CD4-positive, alpha-beta T cell treated with Interleukin-1 beta for 1 hour (primary cell): ENCODE data around the gene HOOK1.

ENCODE experiments used
- DNase-seq, 2 donors: peaks; one replicate each; pipeline ENCODE4 v3.0.0-alpha.2; 2020 to 2022

HOOK1 gene

DNA sequence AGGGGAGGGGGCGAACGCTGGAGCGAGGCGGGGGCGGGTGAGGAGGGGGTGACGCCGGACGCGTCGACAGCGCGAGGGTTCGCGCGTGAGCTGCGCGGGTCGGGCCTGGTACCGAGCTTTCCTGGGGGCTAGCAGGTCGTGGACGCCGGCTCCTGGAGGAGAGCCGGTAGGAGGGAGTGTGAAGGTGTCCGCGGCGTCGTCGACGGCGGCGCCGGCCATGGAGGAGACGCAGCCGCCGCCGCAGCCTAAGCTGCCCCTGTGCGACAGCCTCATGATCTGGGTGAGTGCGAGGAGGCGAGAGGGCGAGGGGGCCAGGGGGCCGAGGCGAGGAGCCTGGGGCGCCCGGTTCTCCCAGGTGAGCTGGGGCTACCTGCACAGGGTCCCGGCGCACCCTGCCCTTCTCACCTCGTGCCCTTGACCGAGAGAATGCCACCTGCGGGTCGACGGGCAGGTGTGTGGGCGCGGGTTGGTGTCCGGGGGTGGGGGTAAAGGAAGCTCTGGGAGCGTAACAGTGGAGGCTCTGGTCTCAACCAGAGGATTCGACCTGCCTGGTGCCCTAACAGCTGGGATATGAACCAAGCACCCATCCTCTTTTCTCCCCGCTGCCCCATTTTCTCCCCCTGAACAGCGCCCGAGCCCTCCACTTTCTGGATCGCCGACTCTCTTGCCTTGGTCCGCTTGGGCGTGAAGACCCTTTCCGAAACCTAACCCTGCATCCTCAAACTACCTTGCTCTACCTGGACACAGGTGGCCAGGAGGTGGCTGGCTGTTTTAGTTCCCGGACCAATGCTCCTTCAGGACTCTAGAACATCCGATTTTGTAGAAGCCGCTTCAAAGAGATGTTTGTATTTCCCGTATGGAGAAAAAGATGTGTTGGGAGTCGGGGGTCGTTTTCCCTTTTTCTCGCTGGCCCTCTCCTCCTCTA lies at the start of gene HOOK1:
TSS of gene HOOK1 (plus strand) at position 49 of the 925 bp plus-strand sequence. CDS start at position 218, 169 bp downstream.
- no peak for DNase-seq

DNA sequence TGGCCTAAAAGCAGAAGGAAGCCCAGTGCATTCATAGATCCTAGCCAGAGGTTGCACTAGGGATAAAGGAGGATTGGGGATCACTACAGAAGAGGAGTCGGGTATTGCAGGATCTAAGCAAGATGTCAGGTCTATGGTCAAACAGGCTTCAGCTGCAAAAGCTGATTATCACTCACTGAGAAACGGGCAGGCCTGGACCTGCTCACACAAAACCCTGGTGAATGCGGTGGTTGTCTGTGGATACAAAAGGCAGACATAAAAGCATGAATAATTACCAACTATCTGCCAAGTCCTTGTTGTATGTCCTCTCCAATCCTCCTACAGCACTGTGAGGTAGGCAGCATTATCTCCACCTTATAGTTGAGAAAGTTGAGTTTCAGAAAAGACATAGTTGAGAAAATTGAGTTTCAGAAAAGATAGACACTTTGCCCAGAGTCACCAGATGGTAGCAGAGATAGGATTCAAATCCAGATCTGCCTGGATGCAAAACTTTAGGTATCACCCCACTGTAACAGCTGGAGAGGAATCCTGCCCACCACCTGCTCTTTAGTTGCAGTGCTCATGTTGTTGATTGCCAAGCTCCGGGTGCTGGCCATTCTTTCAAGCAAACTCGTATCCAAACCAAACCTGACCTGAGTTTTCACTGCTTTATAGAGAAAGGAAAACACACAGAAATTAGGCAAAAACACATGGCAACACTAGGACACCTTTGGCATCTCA lies 49.6 kb upstream of the HOOK1 start:
- no peak for DNase-seq

DNA sequence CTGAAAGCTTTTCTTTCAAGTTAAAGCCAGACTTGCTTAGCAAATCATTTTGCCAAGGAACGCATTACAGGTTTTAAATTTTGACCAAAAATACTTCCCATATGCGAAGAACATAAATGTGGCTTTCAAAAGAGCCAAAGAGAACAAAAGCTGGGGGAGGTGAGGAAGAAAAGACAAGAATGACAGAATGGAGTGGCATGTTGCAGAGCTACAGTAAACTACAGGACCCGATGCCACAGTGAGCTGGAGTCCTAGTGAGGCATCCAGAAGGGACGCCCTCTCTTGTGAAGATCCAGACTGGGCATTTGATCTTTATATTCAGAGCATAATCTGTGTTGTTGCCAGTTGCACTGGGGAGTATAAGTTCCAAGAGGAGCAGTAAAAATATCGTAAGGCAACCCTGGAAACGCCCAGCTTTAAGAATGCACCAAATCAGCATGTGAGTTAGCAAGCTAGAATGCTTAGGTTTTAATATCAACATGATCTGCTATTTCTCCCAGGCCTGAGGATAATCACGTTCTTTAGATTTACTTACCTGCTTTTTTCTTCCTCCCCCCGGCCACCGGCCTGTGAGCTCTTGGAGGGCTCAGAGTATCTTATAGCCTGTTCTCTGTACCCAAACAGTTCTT lies 48.4 kb upstream of the HOOK1 start:
- DNase-seq: no peak

DNA sequence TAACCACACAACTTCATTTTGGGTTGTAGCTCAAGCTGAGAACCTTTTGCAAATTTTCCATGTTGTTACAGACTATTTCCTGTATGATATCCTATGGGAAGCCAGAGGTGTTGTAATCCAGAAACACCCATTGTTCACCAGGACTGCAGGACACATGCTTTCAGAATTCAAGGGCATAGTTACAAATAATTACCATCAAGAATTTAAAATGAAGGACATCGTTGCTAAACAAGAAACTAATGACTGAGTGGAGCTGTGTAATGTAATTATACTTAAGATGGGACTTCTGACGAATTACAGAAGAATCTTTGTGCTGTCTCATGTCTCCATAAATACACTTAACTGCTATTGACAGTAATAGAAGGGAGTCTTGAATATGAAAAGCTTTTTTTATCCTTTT lies 47.6 kb upstream of the HOOK1 start:
- no peak for DNase-seq

DNA sequence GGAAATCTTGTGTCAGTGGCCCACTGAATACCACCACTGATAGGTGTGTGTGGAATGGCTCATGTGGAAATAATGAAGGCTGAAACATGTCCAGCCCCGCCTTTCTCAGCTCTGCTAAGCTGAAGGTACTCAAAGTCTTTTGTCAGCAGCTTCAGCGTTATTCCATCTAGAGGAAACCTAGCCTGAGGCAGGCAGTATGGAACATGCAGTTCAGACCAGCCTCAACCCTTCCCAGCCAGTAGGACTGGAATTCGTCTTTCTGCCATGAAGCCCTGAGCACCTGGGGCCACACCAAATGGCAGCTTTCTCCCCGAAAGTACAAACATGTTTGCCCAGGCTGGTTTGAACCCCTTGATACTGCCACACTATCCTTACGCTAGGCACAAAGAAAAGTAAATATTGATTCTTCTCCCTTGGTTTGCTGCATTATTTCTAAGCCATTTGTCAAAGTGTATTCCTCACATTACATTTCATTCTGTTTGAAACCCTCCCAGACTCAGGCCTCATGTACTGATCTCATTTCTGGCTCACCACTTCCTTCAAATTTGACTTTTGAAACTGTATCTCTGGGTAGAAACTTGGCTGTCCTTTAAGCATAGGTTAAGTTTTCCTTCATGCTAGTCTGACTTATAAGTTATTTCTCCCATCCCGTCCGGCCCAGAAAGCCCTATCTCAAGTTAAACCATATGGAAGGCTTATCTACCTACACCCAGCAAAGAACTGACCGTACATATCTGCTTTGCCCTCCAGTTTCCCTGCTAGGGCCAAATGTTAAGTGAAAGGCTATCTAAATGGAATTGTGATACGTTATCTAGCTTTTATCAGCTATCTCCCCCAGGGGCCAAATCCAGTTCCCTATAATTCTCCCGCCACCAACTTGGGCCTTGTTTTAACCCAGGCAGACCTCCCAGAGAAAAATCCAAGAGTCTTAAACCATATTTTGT lies 45.7 kb upstream of the HOOK1 start:
- no peak for DNase-seq

DNA sequence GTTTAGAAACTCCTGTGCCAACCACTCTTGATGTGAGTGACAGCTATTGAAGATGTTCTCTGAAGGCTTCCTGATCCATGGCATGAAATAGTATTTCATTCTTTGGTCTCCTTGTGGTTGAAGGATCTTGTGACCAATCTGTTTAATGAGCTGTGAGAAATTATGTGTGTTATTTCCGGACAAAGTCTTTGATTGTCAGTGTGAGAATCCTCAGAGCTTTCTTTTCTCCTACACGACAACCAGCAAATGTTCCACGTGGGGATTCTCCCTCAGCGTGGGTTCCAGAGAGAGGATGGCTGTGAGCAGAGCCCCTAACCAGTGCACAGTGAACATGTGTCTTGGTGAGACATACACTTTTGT lies 45.0 kb upstream of the HOOK1 start:
- DNase-seq: no peak

DNA sequence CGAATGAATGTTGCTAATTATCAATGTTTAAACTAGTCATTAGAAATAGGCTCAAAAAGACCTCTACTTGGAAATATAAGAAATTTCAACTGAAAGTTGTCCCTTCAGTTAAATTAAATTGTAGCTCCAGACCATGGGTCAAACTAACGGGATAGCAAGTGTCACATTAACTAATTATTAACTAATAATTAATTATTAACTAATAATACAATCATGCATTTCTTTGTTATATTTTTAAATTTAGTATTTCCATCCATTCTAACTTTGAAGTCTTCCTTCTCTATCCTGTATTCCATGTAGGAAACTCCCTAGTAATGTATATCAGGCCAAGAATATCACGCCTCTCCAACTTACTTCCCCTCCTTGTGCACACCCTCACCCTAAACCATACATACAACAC lies 43.4 kb upstream of the HOOK1 start:
- no peak for DNase-seq

DNA sequence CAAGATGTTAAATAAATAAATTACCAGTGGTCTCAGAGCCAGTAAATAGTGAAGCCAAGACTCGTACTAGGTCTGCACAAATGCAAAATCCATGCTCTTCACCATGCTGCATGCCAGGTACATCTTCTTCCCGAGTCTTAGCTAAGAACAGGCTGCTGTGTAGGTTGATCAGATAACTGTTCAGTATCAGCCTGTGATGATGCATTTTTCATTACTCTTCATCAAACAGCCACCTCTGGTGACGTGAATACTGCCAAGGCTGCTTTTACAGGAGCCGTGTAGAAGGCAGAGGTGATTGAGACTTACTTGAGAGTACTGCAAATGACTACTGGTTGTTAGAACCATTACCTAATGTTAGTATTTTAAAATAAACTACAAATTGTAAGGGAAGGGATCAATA lies 39.3 kb upstream of the HOOK1 start:
- no peak for DNase-seq

DNA sequence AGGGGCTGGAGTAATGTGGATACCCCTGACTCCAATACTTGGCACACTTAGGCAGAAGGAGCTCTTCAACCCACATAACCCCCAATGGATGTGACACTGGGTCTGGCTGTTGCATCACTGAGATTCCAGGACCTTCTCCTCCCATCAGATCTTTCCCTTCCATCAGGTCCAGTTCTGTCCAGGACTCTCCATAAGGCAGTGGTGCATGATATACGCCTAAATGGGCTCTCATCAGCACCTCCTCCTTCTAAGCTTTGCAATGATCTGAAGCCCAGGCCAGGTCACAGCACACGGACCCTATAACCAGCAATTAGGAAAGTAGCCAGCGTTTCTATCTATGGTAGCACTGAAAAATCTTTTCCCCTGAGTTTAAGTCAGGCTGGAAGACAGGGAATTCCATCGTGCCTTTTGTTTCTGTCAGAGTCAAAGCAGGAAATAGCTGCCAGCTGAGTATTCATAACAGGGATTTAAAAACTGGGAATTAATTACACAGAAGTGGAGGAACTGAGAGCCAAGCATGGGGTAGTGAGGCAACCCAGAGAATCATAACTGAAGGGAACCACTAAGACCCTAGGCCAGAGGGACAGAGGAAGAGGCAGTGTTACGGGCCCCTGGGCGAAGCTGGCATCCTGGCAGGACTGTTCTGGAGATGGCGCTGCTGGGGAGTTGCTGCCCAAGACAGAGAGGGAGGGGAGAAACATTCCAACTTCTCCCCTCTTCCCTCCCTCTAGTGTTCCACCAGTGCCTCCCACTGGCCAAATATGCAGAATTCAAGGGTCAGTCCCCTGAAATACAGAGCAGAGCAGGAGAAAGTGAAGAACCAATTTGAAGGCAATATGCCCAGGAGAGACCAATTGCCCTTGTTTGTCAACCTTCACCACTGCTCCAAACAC lies 37.5 kb upstream of the HOOK1 start:
- DNase-seq: no peak

DNA sequence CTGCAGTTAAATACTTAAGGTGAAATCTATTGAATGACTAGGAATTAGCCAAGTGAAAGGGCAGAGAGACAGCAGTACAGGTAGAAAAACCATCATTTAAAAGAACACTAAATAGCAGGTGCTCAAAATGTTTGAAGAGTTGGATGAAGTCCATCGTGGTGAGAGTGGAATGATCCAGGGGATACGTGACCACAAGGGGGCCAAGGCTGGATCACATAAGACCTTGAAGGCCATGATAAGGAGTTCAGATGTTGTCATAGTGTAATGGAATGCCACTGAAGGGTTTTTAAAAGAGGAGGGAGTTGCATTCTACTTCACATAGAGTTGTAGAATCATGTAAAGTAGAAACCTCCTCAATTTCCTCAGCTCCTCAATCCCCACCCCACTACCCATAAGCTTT lies 34.8 kb upstream of the HOOK1 start:
- DNase-seq: no peak

DNA sequence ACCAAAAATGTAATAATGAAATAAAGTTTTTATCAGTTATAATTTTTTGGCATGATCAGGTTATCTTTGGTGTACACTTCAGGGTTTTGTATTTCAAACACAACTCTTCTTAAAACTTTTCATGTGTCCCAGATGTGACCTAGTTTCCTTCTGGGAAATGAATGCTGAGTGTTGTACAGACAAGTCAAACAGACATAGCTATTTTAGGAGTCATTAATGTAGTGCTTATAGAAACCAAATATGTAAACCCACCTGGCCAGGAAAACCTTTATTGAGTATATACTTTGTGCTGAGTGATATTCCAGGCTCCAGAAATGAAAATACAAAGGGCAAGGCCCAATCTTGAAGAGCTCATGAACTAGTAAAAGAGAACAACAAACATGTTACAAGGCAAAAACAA lies 25.9 kb upstream of the HOOK1 start:
- no peak for DNase-seq

DNA sequence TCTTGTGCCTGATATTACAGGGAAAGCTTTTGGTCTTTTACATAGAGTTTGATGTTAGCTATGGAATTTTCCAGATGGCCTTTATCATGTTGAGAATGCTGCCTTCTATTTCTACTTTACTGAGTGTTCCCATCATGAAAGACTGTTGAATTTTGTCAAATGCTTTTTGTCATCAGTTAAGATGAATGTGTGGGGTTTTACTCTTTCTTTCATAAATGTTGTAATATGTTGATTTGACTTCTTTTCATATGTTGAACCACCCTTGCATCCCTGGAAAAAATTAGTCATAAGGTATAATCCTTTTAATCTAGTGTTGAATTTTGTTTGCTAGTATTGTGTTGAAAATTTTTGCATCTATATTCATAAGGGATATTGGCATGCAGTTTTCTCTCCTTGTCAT lies 16.1 kb upstream of the HOOK1 start:
- DNase-seq: no peak

DNA sequence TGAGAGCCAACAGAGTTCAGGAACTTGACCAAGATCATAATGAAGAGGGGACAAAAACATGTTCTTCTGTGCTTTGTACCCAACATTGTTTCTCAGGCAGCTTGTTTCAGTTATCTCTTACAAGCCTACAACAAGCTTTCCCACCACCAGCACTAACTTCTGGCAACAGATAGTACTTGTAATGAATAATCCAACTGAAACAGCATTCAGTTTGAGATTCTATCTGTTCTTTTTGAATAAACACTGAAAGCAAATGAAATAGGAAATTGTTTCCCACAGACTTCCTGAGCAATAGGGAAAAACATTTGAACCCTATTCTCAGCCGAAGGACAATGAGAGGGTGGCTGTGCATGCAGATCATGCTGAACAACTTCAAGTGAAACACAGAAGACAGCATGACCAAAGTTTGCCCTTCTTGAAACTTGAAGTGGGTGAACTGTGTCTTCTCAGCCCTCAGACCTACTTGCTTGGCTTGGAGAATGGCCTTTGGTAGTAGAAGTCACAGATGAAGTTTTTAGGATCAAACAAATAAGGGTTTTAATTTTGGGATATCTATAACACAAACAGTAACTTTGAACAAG lies 11.2 kb upstream of the HOOK1 start:
- DNase-seq: no peak

DNA sequence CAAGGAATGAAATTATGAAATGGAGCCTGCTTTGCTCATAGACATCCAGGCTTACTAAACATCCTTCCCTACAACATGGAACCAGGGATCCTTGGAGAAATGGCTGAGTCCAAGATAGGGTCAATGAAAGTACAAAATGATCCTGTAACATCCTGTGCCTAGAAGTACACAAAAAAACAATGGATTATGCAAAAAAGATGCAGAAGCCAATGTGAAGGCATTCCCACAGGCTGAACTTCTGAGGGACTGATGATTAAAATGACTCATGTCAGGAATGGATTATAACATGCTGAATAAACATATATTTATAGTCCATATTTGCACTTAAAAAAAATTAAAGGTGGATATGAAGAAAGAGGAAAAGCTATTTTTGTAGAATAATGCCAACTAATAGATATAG lies 10.4 kb upstream of the HOOK1 start:
- no peak for DNase-seq

DNA sequence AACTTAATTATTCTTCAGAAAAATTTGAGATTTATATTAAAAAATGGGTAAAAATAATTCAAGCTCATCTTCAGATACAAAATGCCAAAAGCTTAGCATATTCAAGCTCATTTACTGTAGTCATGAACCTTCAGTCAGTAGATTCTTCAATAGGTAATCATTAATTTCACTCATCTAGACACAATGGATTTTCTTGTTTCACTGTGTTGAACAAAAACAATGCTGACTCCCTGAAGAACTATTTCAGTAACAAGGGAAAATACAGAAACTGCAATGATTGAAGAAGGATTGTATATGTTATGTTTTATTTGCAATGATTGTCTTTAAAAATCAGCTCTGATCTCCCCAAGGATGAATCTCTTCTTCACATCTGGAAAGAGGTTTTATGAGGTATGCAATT lies 9.2 kb upstream of the HOOK1 start:
- DNase-seq: no peak

DNA sequence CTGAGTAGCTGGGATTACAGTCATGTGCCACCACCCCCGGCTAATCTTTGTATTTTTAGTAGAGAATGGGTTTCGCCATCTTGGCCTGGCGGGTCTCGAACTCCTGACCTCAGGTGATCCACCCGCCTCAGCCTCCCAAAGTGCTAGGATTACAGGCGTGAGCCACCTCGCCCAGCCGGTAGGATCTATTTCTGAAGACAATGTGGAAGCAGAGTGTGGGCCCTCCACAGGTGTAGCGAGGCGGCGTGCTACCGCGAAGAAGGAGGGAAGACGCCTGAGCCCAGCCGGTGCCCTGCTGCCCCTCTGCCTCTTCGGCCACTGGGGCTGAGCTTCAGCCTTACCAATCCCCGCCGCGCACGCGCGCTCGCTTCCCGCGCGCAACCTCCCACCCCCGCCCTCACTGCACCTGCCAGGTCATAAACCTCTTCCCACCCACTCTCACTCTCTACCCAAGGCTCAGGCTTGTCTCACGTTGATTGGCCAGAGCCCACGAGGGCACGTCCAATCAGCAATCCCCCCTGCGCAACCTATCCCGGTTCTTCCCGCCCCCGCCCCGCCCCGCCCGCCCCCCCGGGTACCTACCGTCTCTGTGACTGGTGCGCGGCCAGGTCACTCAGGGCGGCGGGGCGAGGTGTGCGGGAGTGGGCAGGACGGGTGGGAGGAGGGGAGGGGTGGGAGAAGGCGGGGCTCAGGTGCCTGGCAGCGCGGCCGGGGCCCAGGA lies 409 bp upstream of the HOOK1 start:
- DNase-seq: peak; percentile 94 to 95

DNA sequence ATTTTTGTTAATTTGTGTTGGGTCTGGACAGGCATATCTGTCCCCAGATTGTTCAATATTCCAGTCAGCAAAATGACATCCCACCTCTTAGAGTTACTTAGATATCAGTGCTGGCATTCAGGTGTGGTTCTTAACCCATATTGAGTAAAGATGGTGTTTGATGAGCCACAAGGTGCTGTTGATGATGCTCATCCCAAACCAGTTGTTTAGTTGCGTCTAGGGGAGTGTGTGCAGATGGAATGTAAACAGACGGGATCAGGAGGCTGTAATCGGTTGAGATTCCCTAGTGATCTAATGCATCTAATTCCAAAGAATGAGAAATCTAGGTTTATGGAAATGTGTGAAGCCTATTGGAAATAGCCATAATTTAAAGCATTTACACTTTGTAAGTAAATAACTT lies 1.1 kb downstream of the HOOK1 start:
- DNase-seq: no peak

DNA sequence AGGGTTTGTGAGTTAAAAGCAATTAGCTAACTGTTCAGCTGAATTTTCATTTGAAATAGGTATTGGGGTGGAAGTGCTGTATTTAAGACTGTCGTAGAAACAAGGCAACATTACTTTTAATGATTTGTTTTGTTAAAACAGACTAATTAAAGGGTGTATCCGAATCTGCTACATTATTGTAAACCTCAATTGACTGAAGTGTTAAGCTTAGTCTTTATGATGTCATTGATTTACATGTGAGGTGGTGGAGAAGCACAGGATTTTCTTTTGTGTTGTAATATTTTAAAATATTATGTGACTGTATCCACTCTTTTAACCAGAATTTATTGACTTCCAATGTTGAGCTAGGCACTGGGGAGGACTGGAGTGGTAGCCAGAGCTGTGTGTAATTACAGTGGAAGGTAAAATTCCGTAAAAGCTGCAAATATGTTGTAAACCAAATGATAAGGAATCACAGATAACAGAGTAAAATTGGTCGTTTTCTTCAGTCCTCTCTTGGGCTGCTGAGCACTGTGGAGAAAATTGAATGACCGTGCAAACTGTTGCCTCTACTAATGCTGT lies 1.6 kb downstream of the HOOK1 start:
- DNase-seq: no peak

DNA sequence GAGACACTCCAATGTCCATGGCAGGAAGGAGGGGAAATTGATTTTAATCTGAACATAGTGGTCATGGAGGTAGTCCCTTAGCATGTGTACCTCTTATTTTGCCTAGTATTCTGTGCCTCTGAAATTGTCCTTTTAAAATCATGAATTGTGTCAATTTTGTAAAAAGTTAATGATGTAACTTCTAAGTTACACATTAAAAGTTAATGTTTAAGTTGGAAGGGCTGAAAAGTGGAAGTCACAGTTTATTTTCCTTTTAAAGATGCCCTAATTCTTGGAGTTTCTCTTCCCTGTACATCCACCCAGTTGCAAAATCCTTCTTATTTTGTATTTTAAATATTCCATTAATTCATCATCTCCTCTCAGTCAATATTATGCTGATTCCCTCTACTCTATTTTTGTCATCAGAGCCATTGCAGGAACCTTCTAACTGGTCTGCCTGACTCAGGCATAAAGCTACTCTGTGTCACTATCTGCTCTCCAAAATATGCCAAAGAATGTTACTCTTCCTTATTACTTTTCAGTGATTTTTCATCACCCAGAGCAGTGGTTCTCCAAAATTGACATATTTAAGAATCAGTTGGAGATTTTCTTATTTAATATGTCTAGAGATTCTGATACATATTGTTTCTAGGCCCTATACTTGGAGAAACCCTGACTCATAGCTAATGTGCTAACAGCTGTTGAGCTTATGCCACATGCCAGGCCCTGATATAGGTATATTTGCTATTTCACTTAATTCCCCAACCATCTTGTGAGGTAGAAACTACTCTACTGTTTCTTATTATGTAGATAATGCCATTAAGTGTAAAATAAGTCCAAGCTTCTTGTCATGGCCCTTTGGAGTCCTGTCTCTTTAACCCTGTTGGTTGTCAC lies 5.1 kb downstream of the HOOK1 start:
- DNase-seq: no peak
